SH-SY5Y (cell line): Measurements from ENCODE around the gene SLC5A5.

Experiments
- GATA2 ChIP-seq: IDR thresholded peaks from 2 replicates; pipeline ENCODE4 v1.6.1; 2011; ENCODE audit warnings: mild to moderate bottlenecking, low read depth, low read length
- GATA3 ChIP-seq: IDR thresholded peaks from 2 replicates; pipeline ENCODE4 v1.6.1; 2011; ENCODE audit warnings: low read depth, mild to moderate bottlenecking, low read length, moderate library complexity

The SLC5A5 gene

DNA sequence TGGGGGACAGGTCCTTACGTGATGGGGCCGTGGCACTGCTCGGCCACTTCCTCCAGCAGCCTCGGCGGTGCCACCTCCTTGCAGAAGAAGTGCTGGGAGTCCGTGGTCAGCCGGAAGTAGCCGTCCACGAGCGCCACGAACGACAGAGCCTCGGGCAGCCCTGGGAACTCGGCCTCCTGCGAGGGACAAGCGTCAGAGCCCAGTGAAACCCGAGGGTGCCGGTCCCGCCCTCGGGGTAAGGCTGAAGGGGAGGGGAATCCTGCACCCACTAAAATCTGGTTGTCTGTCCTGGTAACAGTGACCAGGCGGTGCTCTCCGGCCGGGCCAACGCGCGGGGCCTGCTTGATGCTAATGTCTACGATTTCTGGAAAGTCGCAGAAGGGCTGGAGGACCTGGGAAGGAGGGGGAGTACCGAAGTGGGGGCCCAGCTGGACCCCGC, 30.4 kb upstream of the SLC5A5 start:
- TF ChIP-seq GATA2 (no peak), GATA3 (no peak)

DNA sequence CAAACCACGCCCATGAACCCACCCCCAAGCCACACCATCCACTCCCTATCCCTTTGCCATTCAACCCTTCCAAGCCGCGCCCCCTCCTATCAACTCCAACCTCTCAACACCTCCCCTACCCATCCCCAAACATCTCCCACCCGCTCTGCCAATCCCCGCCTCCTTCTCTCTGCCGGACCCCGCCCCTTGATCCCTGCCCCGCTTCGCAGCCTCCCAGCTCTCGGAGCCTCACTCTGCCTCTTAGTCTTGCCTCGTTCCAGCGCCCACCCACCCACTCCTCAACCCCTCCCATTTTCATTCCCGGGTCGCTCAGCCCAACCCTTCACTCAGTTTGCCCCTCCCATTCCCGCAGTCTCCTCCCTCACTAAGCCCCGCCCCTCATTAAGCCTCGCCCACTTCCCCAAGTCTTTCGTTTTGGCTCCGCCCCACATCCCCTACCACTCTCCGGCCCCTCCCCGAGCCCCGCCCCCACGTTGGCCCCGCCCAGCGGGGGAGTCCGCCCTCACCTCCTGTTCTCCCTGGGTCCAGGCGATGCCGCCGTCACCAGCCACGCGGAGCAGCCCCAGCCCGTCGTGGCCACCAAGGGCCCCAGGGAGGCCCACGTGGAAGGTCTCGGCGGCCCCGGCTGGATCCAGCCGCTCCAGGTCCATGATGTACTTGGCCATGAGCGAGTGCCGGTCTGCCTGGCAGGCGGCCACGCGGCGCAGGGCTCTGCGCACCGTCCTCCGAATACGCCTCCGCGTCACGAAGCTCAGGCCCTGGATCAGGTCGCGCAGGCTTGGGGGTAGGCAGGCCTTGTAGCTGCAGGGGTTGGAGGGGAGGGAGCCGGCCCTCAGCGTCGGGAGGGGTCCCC, 29.7 kb upstream of the SLC5A5 start:
- TF ChIP-seq GATA2 (no peak), GATA3 (no peak)

- TF ChIP-seq GATA3 (no peak), GATA2 (no peak)
These were observed 29.0 kb upstream of the SLC5A5 start for GRCh38 chr19:17842663-17843291.

DNA sequence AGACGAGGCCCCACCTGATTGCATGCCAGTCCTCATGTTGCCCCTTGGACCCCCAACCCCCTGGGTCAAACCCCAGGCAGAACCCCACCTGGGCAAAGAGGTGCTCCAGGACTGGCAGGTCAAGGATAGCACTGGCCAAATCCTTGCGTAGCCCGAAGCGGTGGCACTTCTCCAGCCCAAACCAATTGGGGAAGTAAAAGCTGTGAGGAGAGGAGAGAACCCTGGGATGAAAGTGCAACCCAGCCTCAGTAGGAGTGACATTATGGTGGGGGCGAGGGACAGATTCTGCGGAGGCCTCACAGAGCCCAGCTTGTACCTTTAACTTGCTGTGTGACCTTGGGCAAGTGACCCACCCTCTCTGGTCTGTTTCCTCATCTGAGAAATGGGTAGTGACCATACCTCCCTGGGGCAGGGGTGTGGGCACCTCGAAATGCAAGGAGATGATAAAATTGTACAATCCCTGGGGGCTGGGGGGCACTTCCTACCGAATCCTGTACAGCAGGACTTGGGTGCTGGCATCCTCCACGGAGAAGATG, 28.4 kb upstream of the SLC5A5 start:
- TF ChIP-seq GATA3, result no peak
- TF ChIP-seq GATA2, result no peak

DNA sequence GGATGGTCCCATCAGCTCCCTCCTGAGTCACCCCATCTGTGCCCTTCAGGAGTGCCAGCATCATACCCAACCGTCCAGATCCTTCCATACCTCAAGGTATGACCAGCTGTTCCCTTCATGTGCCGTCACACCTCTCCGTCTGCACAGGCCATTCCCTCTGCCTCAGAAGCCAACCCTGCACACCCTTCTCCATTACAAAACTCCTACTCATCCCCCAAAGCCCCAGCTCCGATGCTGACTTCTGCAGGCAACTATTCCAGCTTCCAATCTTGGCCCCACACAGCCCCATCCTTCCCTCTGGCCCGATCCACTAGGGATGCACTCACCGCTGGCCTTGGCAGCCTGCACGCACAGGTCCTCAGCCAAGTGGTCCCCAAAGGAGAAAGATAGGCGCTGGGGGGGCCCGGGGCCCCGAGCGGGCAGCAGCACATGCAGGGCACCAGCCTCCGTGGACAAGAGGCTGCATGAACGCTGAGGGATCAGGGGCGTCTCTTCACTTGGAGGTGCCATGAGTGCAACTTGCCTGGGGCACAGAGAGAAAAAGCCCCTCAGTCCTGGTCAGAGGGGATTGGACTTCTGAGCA, 27.7 kb upstream of the SLC5A5 start:
- TF ChIP-seq GATA3 (no peak), GATA2 (no peak)

- TF ChIP-seq GATA3 (no peak), GATA2 (no peak)
These were observed 25.6 kb upstream of the SLC5A5 start for GRCh38 chr19:17846146-17846545.

GRCh38 chr19:17847538-17848366, 24.0 kb upstream of the SLC5A5 start, which contains the start of gene JAK3:
JAK3 (minus strand) TSS chr19:17847982; CDS start chr19:17844417, 3,565 bp downstream.
- TF ChIP-seq GATA3, result no peak
- no peak for TF ChIP-seq GATA2

DNA sequence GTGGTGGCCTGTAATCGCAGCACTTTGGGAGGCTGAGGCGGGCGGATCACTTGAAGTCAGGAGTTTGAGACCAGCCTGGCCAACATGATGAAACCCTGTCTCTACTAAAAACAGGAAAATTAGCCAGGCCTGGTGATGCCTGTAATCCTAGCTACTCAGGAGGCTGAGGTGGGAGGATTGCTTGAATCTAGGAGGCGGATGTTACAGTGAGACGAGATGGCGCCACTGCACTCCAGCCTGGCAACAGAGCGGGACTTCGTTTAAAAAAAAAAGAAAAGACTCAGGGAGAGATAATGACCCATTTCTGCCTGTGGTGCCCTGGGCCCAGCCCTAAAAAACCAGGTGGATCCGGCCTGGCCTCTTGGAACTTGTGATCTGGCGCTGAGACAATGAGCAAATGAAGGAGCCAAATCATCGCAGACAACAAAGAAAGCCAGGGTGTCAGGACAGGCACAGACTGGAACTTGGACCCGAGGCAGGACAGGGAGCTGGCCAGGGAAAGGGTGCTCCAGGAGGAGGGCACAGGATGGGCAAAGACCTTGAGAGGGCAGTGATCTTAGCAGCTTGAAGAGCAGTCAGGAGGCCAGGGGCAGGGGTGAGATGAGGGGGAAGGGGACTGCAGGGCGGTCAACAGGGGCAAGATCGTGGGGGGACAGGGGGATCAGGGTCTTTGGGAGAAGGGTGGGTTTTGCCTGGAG, 23.0 kb upstream of the SLC5A5 start:
- TF ChIP-seq GATA3 (no peak), GATA2 (no peak)

- no peak for TF ChIP-seq GATA3
- TF ChIP-seq GATA2, result no peak
These were observed 17.7 kb upstream of the SLC5A5 start for GRCh38 chr19:17854061-17854460.

- no peak for TF ChIP-seq GATA3
- TF ChIP-seq GATA2, result no peak
These were observed 16.2 kb upstream of the SLC5A5 start for GRCh38 chr19:17855280-17856152.

GRCh38 chr19:17859533-17860330, 12.0 kb upstream of the SLC5A5 start, which contains the start of gene RPL18A:
RPL18A (plus strand) TSS chr19:17859910; CDS start chr19:17859957, 47 bp downstream.
- TF ChIP-seq GATA3 (no peak), GATA2 (no peak)
